GM12892 (cell line): ENCODE measurements around the gene DCC.

Source experiments
- POLR2A ChIP-seq: IDR thresholded peaks from 2 replicates; pipeline ENCODE4 v1.6.1; 2011; ENCODE audit warnings: low read depth, low read length, control low read depth
- POLR2AphosphoS5 ChIP-seq: IDR thresholded peaks from 2 replicates; pipeline ENCODE4 v1.6.1; 2011; ENCODE audit warnings: low read depth, low read length, control low read depth
- TAF1 ChIP-seq: IDR thresholded peaks from 2 replicates; pipeline ENCODE4 v1.6.1; 2011; ENCODE audit warnings: low read depth, mild to moderate bottlenecking, control low read depth, low read length, borderline replicate concordance

DNA sequence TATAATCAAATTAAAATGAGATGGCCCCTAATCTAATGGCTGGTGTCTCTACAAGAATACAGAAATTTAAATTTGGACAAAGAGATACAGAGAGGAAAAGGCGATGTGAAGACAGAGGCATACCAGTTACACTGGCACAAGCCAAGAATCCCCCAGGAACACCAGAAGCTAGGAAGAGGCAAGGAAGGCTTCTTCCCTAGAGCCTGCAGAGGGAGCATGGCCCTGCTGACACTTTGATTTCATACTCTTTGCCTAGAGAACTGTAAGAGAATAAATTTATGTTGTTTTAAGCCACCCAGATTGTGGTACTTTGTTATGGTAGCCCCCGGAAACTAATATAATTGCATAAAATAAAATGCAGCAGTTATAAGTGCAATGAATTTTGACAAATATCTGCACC, 1213.0 kb downstream of the DCC start:
- no peak for TF ChIP-seq POLR2AphosphoS5
- no peak for TF ChIP-seq POLR2A
- TF ChIP-seq TAF1, result no peak
